Body of pancreas (tissue), 4 donors: ENCODE data around the gene KRT82.

Experiments used
- CTCF ChIP-seq, 7 experiments: fragments of 450-650 bp in 4 of 7; fragments of 200-600 bp in 3 of 7; sonication (generic) in 3 of 7; IDR thresholded peaks; one replicate each; pipeline ENCODE4 v1.5.1; 2016 to 2019; ENCODE audit warnings: antibody characterized with exemption in 7 of 7
- POLR2A ChIP-seq, 3 donors: fragments of 450-650 bp; IDR thresholded peaks; one replicate each; pipeline ENCODE4 v1.6.1; 2016; ENCODE audit warnings: antibody characterized with exemption in 3 of 3, mild to moderate bottlenecking in 2 of 3

- TF ChIP-seq CTCF (IDR thresholded peaks at IDR 0.05) (no peak), POLR2A (IDR thresholded peaks at IDR 0.05) (no peak)
Measured at GRCh38 chr12:52387859-52388258, 18.3 kb downstream of the KRT82 start.
